DOHH2 (cell line): Measurements from ENCODE around the gene GRPEL2.

Source experiments
- H3F3A ChIP-seq: fragments of 200-600 bp; sonication (generic), shearing (Covaris generic); 2 replicates; pipeline ENCODE4 v1.6.0; 2016; ENCODE audit warnings: antibody characterized with exemption, mild to moderate bottlenecking; ENCODE audit not compliant: control insufficient read depth, insufficient read depth
- H3K27ac ChIP-seq: fragments of 200-600 bp; sonication (generic); 2 replicates; pipeline ENCODE4 v1.5.1; 2014; ENCODE audit warnings: low read depth, mild to moderate bottlenecking, low read length, moderate library complexity
- H3K27me3 ChIP-seq: fragments of 200-600 bp; sonication (generic); 2 replicates; pipeline ENCODE4 v1.6.1; 2014; ENCODE audit warnings: mild to moderate bottlenecking, low read length, mixed read lengths; ENCODE audit not compliant: control insufficient read depth
- H3K36me3 ChIP-seq: fragments of 200-600 bp; sonication (generic); 2 replicates; pipeline ENCODE4 v1.6.1; 2014; ENCODE audit warnings: mild to moderate bottlenecking, low read length, moderate library complexity, mixed read lengths; ENCODE audit not compliant: control insufficient read depth
- H3K4me1 ChIP-seq: fragments of 200-600 bp; sonication (generic); 2 replicates; pipeline ENCODE4 v1.6.1; 2014; ENCODE audit warnings: mild to moderate bottlenecking, low read length, mixed read lengths; ENCODE audit not compliant: control insufficient read depth
- H3K4me2 ChIP-seq: fragments of 200-600 bp; sonication (generic); 2 replicates; pipeline ENCODE4 v1.6.0; 2014; ENCODE audit warnings: mild to moderate bottlenecking, low read length, moderate library complexity
- H3K4me3 ChIP-seq: fragments of 200-600 bp; sonication (generic); 2 replicates; pipeline ENCODE4 v1.5.1; 2014; ENCODE audit warnings: mild to moderate bottlenecking, low read length, mixed read lengths
- H3K79me2 ChIP-seq: fragments of 200-600 bp; sonication (generic); 2 replicates; pipeline ENCODE4 v1.6.1; 2014; ENCODE audit warnings: mild to moderate bottlenecking, low read length, mixed read lengths; ENCODE audit not compliant: control insufficient read depth
- H3K9me2 ChIP-seq: fragments of 200-600 bp; sonication (generic); replicated peaks from 2 replicates; pipeline ENCODE4 v1.6.1; 2014; ENCODE audit warnings: mild to moderate bottlenecking, low read length, mixed read lengths; ENCODE audit not compliant: control insufficient read depth
- H3K9me3 ChIP-seq: fragments of 200-600 bp; sonication (generic); 2 replicates; pipeline ENCODE4 v1.6.1; 2014; ENCODE audit warnings: antibody characterized with exemption, low read length, mixed read lengths; ENCODE audit not compliant: control insufficient read depth, insufficient read depth
- H4K20me1 ChIP-seq: fragments of 200-600 bp; sonication (generic); 2 replicates; pipeline ENCODE4 v1.6.0; 2014; ENCODE audit warnings: low read depth, mild to moderate bottlenecking, antibody characterized with exemption, low read length, moderate library complexity; ENCODE audit not compliant: control insufficient read depth, insufficient read depth
- EZH2phosphoT487 ChIP-seq: fragments of 200-600 bp; sonication (generic); IDR thresholded peaks from 2 replicates; pipeline ENCODE4 v1.6.1; 2017; ENCODE audit warnings: borderline replicate concordance, mild to moderate bottlenecking, antibody characterized with exemption, low read length, moderate library complexity, mixed read lengths
- TF ChIP-seq, protein P1 (sequence below): fragments of 200-600 bp; sonication (generic); IDR thresholded peaks from one replicate; pipeline ENCODE4 v1.5.1; 2014; ENCODE audit warnings: antibody characterized with exemption, mild to moderate bottlenecking, low read depth, low read length; ENCODE audit not compliant: poor library complexity, severe bottlenecking

Gene GRPEL2

GRCh38 chr5:149345147-149345891 lies at the start of gene GRPEL2:
TSS of gene GRPEL2 (plus strand) at chr5:149345499. CDS start at chr5:149345540, 41 bp downstream.
- TF ChIP-seq EZH2phosphoT487, result no peak
- H3K4me1 ChIP-seq, result peaks cover 41% of the 10 kb centered on the region

GRCh38 chr5:149297340-149298025 lies 47.8 kb upstream of the GRPEL2 start:
- Histone ChIP-seq H4K20me1 (no peaks in the 10 kb centered on the region), H3K4me3 (no peak overlapping the region), H3K9me2 (no peaks in the 10 kb centered on the region), H3F3A (no peaks in the 10 kb centered on the region), H3K4me1 (peaks cover 27% of the 10 kb centered on the region), H3K9me3 (no peaks in the 10 kb centered on the region), H3K27ac (no peak overlapping the region), H3K27me3 (no peaks in the 10 kb centered on the region), H3K79me2 (no peaks in the 10 kb centered on the region), H3K36me3 (no peaks in the 10 kb centered on the region), H3K4me2 (no peak overlapping the region)
- no peak for TF ChIP-seq EZH2phosphoT487
- TF ChIP-seq, protein P1, sequence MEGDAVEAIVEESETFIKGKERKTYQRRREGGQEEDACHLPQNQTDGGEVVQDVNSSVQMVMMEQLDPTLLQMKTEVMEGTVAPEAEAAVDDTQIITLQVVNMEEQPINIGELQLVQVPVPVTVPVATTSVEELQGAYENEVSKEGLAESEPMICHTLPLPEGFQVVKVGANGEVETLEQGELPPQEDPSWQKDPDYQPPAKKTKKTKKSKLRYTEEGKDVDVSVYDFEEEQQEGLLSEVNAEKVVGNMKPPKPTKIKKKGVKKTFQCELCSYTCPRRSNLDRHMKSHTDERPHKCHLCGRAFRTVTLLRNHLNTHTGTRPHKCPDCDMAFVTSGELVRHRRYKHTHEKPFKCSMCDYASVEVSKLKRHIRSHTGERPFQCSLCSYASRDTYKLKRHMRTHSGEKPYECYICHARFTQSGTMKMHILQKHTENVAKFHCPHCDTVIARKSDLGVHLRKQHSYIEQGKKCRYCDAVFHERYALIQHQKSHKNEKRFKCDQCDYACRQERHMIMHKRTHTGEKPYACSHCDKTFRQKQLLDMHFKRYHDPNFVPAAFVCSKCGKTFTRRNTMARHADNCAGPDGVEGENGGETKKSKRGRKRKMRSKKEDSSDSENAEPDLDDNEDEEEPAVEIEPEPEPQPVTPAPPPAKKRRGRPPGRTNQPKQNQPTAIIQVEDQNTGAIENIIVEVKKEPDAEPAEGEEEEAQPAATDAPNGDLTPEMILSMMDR, result no peak

More at GRCh38 chr5:149345147-149345891, at the start of gene GRPEL2:
- peaks cover 4% of the 10 kb centered on the region; the same call in 1 of the 2 replicates for H4K20me1 ChIP-seq
- no peaks in the 10 kb centered on the region for H3K9me3 ChIP-seq
- H3K4me2 ChIP-seq, result peak within 1 kb of the TSS; percentile 83
- peaks cover 58% of the 10 kb centered on the region for H3K79me2 ChIP-seq
- no peaks in the 10 kb centered on the region for H3K27me3 ChIP-seq
- peaks cover 11% of the 10 kb centered on the region; the same call in 1 of the 2 replicates for H3F3A ChIP-seq
- peak within 1 kb of the TSS; percentile 89 for H3K4me3 ChIP-seq
- no peaks in the 10 kb centered on the region for H3K9me2 ChIP-seq
- H3K36me3 ChIP-seq, result peaks cover 44% of the 10 kb centered on the region
- H3K27ac ChIP-seq, result peak within 1 kb of the TSS; percentile 87

DNA sequence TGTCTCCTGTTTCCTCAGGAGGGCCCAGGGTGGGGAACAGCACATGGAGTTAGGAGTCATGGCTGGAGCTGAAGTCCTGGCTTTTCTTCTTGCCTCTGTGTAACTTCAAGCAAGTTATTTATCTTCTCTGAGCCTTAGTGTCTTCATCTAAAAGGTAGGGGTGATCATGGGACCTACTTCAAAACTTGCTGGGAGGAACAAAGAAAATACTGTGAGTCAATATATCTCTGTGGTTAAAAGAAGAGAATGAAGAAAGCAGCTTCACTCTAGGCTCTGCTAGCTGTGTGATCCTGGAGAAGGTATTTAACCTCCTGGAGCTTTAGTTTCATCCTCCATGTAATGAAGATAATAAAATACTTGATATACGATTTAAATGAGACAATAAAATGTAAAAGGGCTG lies 47.1 kb upstream of the GRPEL2 start:
- peaks cover 27% of the 10 kb centered on the region for H3K4me1 ChIP-seq
- H3F3A ChIP-seq, result no peaks in the 10 kb centered on the region
- no peaks in the 10 kb centered on the region for H3K9me3 ChIP-seq
- H3K79me2 ChIP-seq, result no peaks in the 10 kb centered on the region
- H3K4me2 ChIP-seq, result no peak overlapping the region
- TF ChIP-seq EZH2phosphoT487, result no peak
- TF ChIP-seq, protein P1, result no peak
- H3K36me3 ChIP-seq, result no peaks in the 10 kb centered on the region
- no peaks in the 10 kb centered on the region for H3K27me3 ChIP-seq
- H4K20me1 ChIP-seq, result no peaks in the 10 kb centered on the region
- H3K9me2 ChIP-seq, result no peaks in the 10 kb centered on the region
- H3K27ac ChIP-seq, result no peak overlapping the region
- H3K4me3 ChIP-seq, result no peak overlapping the region
